VCaP (cell line): ENCODE data around the gene ADCY10.

Source experiments
- H3K27ac ChIP-seq: fragments of 450-650 bp; 2 replicates; pipeline ENCODE4 v1.5.1; 2017
- CTCF ChIP-seq: fragments of 450-650 bp; conservative IDR thresholded peaks from 2 replicates; pipeline ENCODE4 v1.5.1; 2017; ENCODE audit warnings: mild to moderate bottlenecking, moderate library complexity

Gene ADCY10

GRCh38 chr1:167795810-167796740 is 117.9 kb downstream of the ADCY10 start:
- TF ChIP-seq CTCF, result no peak
- peak overlapping the region; percentile 61 for H3K27ac ChIP-seq

GRCh38 chr1:167794043-167794442 is 119.9 kb downstream of the ADCY10 start:
- no peak for TF ChIP-seq CTCF
- no peak overlapping the region for H3K27ac ChIP-seq

- no peak overlapping the region for H3K27ac ChIP-seq
These were observed 121.8 kb downstream of the ADCY10 start for GRCh38 chr1:167792188-167792565.

GRCh38 chr1:167791281-167792187 is 122.4 kb downstream of the ADCY10 start:
- TF ChIP-seq CTCF, result no peak
- no peak overlapping the region for H3K27ac ChIP-seq

More at GRCh38 chr1:167792188-167792565, 121.8 kb downstream of the ADCY10 start:
- no peak for TF ChIP-seq CTCF

- TF ChIP-seq CTCF, result no peak
- no peak overlapping the region for H3K27ac ChIP-seq
These were observed 123.8 kb downstream of the ADCY10 start for GRCh38 chr1:167790117-167790516.

- TF ChIP-seq CTCF, result no peak
- no peak overlapping the region for H3K27ac ChIP-seq
These were observed 124.4 kb downstream of the ADCY10 start for GRCh38 chr1:167789501-167789900.

- no peak overlapping the region for H3K27ac ChIP-seq
- no peak for TF ChIP-seq CTCF
These were observed 127.4 kb downstream of the ADCY10 start for GRCh38 chr1:167786502-167786901.
